ENCODE data around the gene ROR2. TPM values are rescaled to one million over a fixed set of nuclear protein-coding genes. Genes with fewer than 3 reads are reported as not detected.

ROR2 gene
- total RNA-seq, 1 experiment from 2014 or later: 5.9 TPM

DNA sequence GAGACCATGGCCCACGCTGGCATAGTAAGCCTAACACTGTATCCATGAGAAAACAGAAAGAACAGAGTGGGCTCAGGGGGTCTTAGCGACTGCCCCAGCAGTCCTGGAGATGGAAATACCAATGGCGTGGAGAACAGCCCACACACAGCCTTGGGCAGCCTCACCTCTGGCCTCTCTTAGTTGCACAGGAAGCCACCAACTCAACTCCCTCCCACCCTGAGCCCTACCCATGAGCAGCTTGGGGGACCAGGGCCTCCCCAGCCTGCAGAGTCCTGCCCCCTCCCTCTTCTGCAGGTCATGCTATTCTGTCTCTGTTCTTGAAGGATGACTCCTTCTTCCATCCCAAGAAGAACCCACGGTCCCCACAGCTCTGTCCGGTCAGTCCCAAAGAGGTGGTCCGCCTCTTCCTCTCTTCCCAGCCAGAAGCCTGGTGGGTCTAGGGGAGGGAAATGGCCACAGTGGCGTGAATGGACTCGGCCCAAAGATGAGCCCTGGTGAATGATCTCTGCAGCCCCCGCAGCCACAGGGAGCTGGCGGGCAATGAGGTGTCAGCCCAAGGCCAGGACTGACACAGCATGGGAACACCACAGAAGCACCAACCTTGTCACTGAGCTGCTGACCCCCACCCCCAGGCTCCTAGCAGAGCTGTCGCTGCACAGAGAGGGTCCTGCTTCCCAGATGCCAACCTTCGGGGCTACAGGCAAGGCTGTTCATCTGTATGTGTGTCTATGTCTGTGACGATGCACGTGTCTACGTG lies 131.2 kb downstream of the ROR2 start:
- Histone ChIP-seq H3K36me3 (ENCODE audit: control insufficient read depth, insufficient read depth, low read length) (no peaks in the 10 kb centered on the region), H3K4me1 (ENCODE audit: control insufficient read depth, insufficient read depth, low read length) (no peaks in the 10 kb centered on the region), H3K9me3 (ENCODE audit: control insufficient read depth, insufficient read depth, low read depth, low read length) (no peaks in the 10 kb centered on the region), H3K27me3 (ENCODE audit: control insufficient read depth, insufficient read depth, low read length) (no peaks in the 10 kb centered on the region), H3K4me3 (ENCODE audit: low read depth in 2 of 2, low read length in 2 of 2) (no peak overlapping the region), H3K27ac (ENCODE audit: low read length) (no peak overlapping the region)
- DNase-seq (ENCODE audit: low read depth, low spot score) (no peak), ATAC-seq (no peak)
- CTCF ChIA-PET: no interaction called here
- TF ChIP-seq POLR2AphosphoS5 (IDR thresholded peaks at IDR 0.05; ENCODE audit: low read depth, low read length): no peak
- TF ChIP-seq, protein P1, sequence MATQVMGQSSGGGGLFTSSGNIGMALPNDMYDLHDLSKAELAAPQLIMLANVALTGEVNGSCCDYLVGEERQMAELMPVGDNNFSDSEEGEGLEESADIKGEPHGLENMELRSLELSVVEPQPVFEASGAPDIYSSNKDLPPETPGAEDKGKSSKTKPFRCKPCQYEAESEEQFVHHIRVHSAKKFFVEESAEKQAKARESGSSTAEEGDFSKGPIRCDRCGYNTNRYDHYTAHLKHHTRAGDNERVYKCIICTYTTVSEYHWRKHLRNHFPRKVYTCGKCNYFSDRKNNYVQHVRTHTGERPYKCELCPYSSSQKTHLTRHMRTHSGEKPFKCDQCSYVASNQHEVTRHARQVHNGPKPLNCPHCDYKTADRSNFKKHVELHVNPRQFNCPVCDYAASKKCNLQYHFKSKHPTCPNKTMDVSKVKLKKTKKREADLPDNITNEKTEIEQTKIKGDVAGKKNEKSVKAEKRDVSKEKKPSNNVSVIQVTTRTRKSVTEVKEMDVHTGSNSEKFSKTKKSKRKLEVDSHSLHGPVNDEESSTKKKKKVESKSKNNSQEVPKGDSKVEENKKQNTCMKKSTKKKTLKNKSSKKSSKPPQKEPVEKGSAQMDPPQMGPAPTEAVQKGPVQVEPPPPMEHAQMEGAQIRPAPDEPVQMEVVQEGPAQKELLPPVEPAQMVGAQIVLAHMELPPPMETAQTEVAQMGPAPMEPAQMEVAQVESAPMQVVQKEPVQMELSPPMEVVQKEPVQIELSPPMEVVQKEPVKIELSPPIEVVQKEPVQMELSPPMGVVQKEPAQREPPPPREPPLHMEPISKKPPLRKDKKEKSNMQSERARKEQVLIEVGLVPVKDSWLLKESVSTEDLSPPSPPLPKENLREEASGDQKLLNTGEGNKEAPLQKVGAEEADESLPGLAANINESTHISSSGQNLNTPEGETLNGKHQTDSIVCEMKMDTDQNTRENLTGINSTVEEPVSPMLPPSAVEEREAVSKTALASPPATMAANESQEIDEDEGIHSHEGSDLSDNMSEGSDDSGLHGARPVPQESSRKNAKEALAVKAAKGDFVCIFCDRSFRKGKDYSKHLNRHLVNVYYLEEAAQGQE (IDR thresholded peaks at IDR 0.05; ENCODE audit: insufficient read depth in 1 of 2, low read depth in 2 of 2, low read length in 1 of 2): no peak
- no peak for TF ChIP-seq TCF7L2 (IDR thresholded peaks at IDR 0.05; ENCODE audit: low read depth, low read length)
- no peak for TF ChIP-seq SIN3A (IDR thresholded peaks at IDR 0.05; ENCODE audit: borderline replicate concordance, insufficient read depth, low read depth, low read length)
- TF ChIP-seq, protein P2, sequence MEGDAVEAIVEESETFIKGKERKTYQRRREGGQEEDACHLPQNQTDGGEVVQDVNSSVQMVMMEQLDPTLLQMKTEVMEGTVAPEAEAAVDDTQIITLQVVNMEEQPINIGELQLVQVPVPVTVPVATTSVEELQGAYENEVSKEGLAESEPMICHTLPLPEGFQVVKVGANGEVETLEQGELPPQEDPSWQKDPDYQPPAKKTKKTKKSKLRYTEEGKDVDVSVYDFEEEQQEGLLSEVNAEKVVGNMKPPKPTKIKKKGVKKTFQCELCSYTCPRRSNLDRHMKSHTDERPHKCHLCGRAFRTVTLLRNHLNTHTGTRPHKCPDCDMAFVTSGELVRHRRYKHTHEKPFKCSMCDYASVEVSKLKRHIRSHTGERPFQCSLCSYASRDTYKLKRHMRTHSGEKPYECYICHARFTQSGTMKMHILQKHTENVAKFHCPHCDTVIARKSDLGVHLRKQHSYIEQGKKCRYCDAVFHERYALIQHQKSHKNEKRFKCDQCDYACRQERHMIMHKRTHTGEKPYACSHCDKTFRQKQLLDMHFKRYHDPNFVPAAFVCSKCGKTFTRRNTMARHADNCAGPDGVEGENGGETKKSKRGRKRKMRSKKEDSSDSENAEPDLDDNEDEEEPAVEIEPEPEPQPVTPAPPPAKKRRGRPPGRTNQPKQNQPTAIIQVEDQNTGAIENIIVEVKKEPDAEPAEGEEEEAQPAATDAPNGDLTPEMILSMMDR (IDR thresholded peaks at IDR 0.05): no peak
- POLR2A ChIA-PET: no interaction called here
- BruUV-seq (replicated peaks): no TSS peak
- in situ Hi-C loops (cut with HindIII; ENCODE audit: low pct_unique_long_range_greater_than_20kb, low sequenced_read_pairs): no loop called here
- intact Hi-C loops (cut with micrococcal nuclease; ENCODE audit: unreplicated experiment): no loop called here

DNA sequence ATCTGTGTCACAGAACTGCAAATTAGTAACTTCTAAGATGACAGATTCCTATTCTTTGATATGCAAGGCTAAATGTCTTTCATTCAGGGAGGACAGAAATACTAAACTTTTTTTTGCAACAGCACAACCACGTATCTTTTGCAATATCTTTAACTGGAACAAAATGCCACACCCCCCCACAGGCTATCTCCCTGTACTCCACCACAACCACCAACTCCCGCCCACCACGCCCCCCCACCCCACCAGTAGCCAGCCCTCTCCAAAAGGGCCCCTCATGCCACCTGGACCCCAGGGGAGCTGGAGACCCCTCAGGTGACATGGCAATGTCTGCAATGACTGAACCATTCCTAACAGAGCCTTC lies 131.8 kb downstream of the ROR2 start:
- Histone ChIP-seq H3K27me3 (ENCODE audit: control insufficient read depth, insufficient read depth, low read length) (no peaks in the 10 kb centered on the region), H3K4me3 (ENCODE audit: low read depth in 2 of 2, low read length in 2 of 2) (no peak overlapping the region), H3K27ac (ENCODE audit: low read length) (no peak overlapping the region), H3K36me3 (ENCODE audit: control insufficient read depth, insufficient read depth, low read length) (no peaks in the 10 kb centered on the region), H3K4me1 (ENCODE audit: control insufficient read depth, insufficient read depth, low read length) (no peaks in the 10 kb centered on the region), H3K9me3 (ENCODE audit: control insufficient read depth, insufficient read depth, low read depth, low read length) (no peaks in the 10 kb centered on the region)
- TF ChIP-seq, protein P1 (IDR thresholded peaks at IDR 0.05; ENCODE audit: insufficient read depth in 1 of 2, low read depth in 2 of 2, low read length in 1 of 2): no peak
- TF ChIP-seq, protein P2 (IDR thresholded peaks at IDR 0.05): no peak
- TF ChIP-seq SIN3A (IDR thresholded peaks at IDR 0.05; ENCODE audit: borderline replicate concordance, insufficient read depth, low read depth, low read length) (no peak), POLR2AphosphoS5 (IDR thresholded peaks at IDR 0.05; ENCODE audit: low read depth, low read length) (no peak), TCF7L2 (IDR thresholded peaks at IDR 0.05; ENCODE audit: low read depth, low read length) (no peak)
- ChIA-PET CTCF (no interaction called here), POLR2A (no interaction called here)
- BruUV-seq (replicated peaks): no TSS peak
- no peak for DNase-seq (ENCODE audit: low read depth, low spot score)
- no peak for ATAC-seq
- intact Hi-C loops (cut with micrococcal nuclease; ENCODE audit: unreplicated experiment): no loop called here
- in situ Hi-C loops (cut with HindIII; ENCODE audit: low pct_unique_long_range_greater_than_20kb, low sequenced_read_pairs): no loop called here

All from Panc1 (cell line).